K562 (cell line): ENCODE data around the gene EFHB. TPM values are rescaled to one million over a fixed set of nuclear protein-coding genes. Genes with fewer than 3 reads are reported as not detected.
A peak's percentile ranks its signal among the peaks of the same experiment; 100 is the strongest.

Experiments
- ATAC-seq: fragments of 200-7000 bp; cut with Tn5 transposase; 3 replicates; pipeline ENCODE4 v1.9.1; 2020; ENCODE audit warnings: moderate library complexity
- BruUV-seq: library from RNA; stranded (reverse); fragments of 400-500 nt; replicated peaks from 2 replicates; lab custom pipeline; 2021; lab: Mats Ljungman, UMichigan
- CTCF ChIA-PET: fragments of 300-600 bp; formaldehyde crosslinking; extraction: SDS; loops from one replicate; lab custom pipeline; 2021; ENCODE audit warnings: low intra/inter-chr PET ratio; lab: Yijun Ruan, JAX
- POLR2A ChIA-PET: fragments of 300-600, 350-650 bp; sonication (Branson Sonifier 250); formaldehyde crosslinking; extraction: SDS; loops from one replicate; lab custom pipeline; 2021; ENCODE audit warnings: antibody characterized with exemption, inconsistent platforms; lab: Yijun Ruan, JAX
- DNase-seq, 4 experiments: peaks; one replicate each; pipeline versions ENCODE4 v3.0.0 to v3.0.0-alpha.2; 2011 to 2018; ENCODE audit warnings: low spot score in 3 of 4, mixed read lengths in 3 of 4; ENCODE audit errors: extremely low read depth in 1 of 4
- FAIRE-seq: peaks from 2 replicates; lab custom pipeline; 2011; peaks lifted over from hg19 to GRCh38; lab: Jason Lieb, UNC
- H2AFZ ChIP-seq: 2 replicates; pipeline ENCODE4 v1.6.0; 2011; ENCODE audit warnings: low read depth, low read length, control low read depth, inconsistent platforms
- H3K27ac ChIP-seq: fragments of 200-600 bp; 3 replicates; pipeline ENCODE4 v1.8.0; 2011; ENCODE audit warnings: low read depth, mild to moderate bottlenecking, control low read depth, inconsistent platforms, low read length, moderate library complexity, mixed read lengths; ENCODE audit errors: extremely low read depth
- H3K27me3 ChIP-seq, 2 experiments: fragments of 300-600 bp in 1 of 2; 2 replicates in 1 of 2; 3 replicates in 1 of 2; pipeline versions ENCODE4 v1.6.0 to v1.8.0; 2011; ENCODE audit warnings: inconsistent platforms in 2 of 2, low read length in 2 of 2, mild to moderate bottlenecking in 1 of 2, mixed read lengths in 1 of 2, moderate library complexity in 1 of 2; ENCODE audit not compliant: control insufficient read depth in 2 of 2, insufficient read depth in 2 of 2
- H3K36me3 ChIP-seq: fragments of 300-600 bp; 3 replicates; pipeline ENCODE4 v1.8.0; 2011; ENCODE audit warnings: mild to moderate bottlenecking, low read length, inconsistent platforms; ENCODE audit not compliant: control insufficient read depth, insufficient read depth
- H3K4me1 ChIP-seq, 2 experiments: fragments of 200-600 bp in 1 of 2; replicated peaks in 1 of 2; 2 replicates in 1 of 2; 3 replicates in 1 of 2; pipeline versions ENCODE4 v1.5.1 to v1.8.0; 2011; ENCODE audit warnings: inconsistent platforms in 2 of 2, low read length in 2 of 2, mild to moderate bottlenecking in 1 of 2, mixed read lengths in 1 of 2, moderate library complexity in 1 of 2; ENCODE audit not compliant: control insufficient read depth in 2 of 2, insufficient read depth in 2 of 2
- H3K4me2 ChIP-seq: 2 replicates; pipeline ENCODE4 v1.6.1; 2011; ENCODE audit warnings: low read length, control low read depth, inconsistent platforms, mixed read lengths; ENCODE audit not compliant: insufficient read depth
- H3K4me3 ChIP-seq: fragments of 200-600 bp; sonication (generic), shearing (Covaris generic); 2 replicates; pipeline ENCODE4 v1.5.1; 2016; ENCODE audit warnings: control low read depth, inconsistent platforms
- H3K79me2 ChIP-seq: fragments of 200-600 bp; 3 replicates; pipeline ENCODE4 v1.8.0; 2011; ENCODE audit warnings: low read length, inconsistent platforms; ENCODE audit not compliant: control insufficient read depth, insufficient read depth
- H3K9ac ChIP-seq, 2 experiments: 2 replicates each; pipeline versions ENCODE4 v1.6.0 to v1.6.1; 2011; ENCODE audit warnings: low read depth in 2 of 2, low read length in 2 of 2, control low read depth in 1 of 2, inconsistent platforms in 1 of 2, mild to moderate bottlenecking in 1 of 2, mixed read lengths in 1 of 2; ENCODE audit not compliant: insufficient read depth in 1 of 2
- H3K9me1 ChIP-seq: one replicate; pipeline ENCODE4 v1.6.0; 2011; ENCODE audit warnings: inconsistent platforms, mild to moderate bottlenecking, low read length, moderate library complexity; ENCODE audit not compliant: control insufficient read depth, insufficient read depth
- H3K9me3 ChIP-seq: replicated peaks from 2 replicates; pipeline ENCODE4 v1.5.1; 2011; ENCODE audit warnings: low read depth, low read length, inconsistent platforms; ENCODE audit not compliant: control insufficient read depth, insufficient read depth
- H4K20me1 ChIP-seq: replicated peaks from 2 replicates; pipeline ENCODE4 v1.6.1; 2011; ENCODE audit warnings: low read length, inconsistent platforms, mixed read lengths; ENCODE audit not compliant: control insufficient read depth, insufficient read depth
- DPF2 ChIP-seq: fragments of 450-650 bp; IDR thresholded peaks from 2 replicates; pipeline ENCODE4 v1.6.1; 2016
- E4F1 ChIP-seq: fragments of 250-450 bp; sonication (Bioruptor Pico); IDR thresholded peaks from 2 replicates; pipeline ENCODE4 v1.5.0; 2021; ENCODE audit warnings: mild to moderate bottlenecking, borderline replicate concordance
- GTF2E2 ChIP-seq: fragments of 200-800 bp; sonication (Bioruptor generic); IDR thresholded peaks from 2 replicates; pipeline ENCODE4 v1.6.1; 2016; ENCODE audit warnings: missing genetic modification characterization, missing compliant biosample characterization
- LARP7 ChIP-seq: fragments of 450-650 bp; IDR thresholded peaks from 2 replicates; pipeline ENCODE4 v1.6.1; 2016
- MAX ChIP-seq: sonication (generic); formaldehyde crosslinking; IDR thresholded peaks from 2 replicates; pipeline ENCODE4 v1.9.0; 2022; ENCODE audit warnings: mild to moderate bottlenecking, missing genetic modification reagents
- MEF2A ChIP-seq: IDR thresholded peaks from 2 replicates; pipeline ENCODE4 v1.6.1; 2011; ENCODE audit warnings: low read depth, mild to moderate bottlenecking, low read length, moderate library complexity; ENCODE audit not compliant: control insufficient read depth
- MEF2D ChIP-seq: conservative IDR thresholded peaks from 2 replicates; pipeline ENCODE4 v1.6.1; 2016; ENCODE audit warnings: low read depth, missing genetic modification characterization, missing compliant biosample characterization
- SPI1 ChIP-seq: IDR thresholded peaks from 2 replicates; pipeline ENCODE4 v1.6.1; 2011; ENCODE audit warnings: low read depth, low read length, control low read depth, borderline replicate concordance
- UBTF ChIP-seq, 2 experiments: IDR thresholded peaks; 2 replicates each; pipeline ENCODE4 v1.6.1; 2012; ENCODE audit warnings: improper control_type of control experiment in 2 of 2, low read depth in 2 of 2, low read length in 2 of 2, borderline replicate concordance in 1 of 2
- ZNF830 ChIP-seq: fragments of 250-450 bp; sonication (Bioruptor Pico); IDR thresholded peaks from 2 replicates; pipeline ENCODE4 v1.5.0; 2021; ENCODE audit warnings: mild to moderate bottlenecking
- WGBS: fragments of 100-300 bp; shearing (Covaris generic); methylation state at CpG from one replicate; pipeline ENCODE4 v1.1.6; 2016; ENCODE audit warnings: low coverage, mixed read lengths; ENCODE audit not compliant: insufficient coverage; ENCODE audit errors: missing lambda C conversion rate; 5-methylcytosine and 5-hydroxymethylcytosine counted together
- in situ Hi-C: fragments of 300-500 bp; cut with MboI; formaldehyde crosslinking; loops from 4 replicates; pipeline ENCODE4 v1.15.0; 2018; ENCODE audit warnings: inconsistent platforms, mixed read lengths
- intact Hi-C: fragments of 100-400 bp; cut with micrococcal nuclease; formaldehyde crosslinking; loops from 2 replicates; pipeline ENCODE4 v1.14.2; 2022
- polyA plus RNA-seq, 8 experiments: library from polyadenylated mRNA; depleted of rRNA in 4 of 8; stranded (reverse) in 5 of 8; unstranded in 3 of 8; fragments of >200 nt; fragmentation: Nextera tagmentation in 2 of 8; fragmentation: Illumina TruSeq in 1 of 8; extraction: Ambion mirVana in 2 of 8; extraction: Trizol in 1 of 8; gene quantifications; 2 replicates each; pipeline versions ENCODE4 v1.2.1 to v1.2.3, GENCODE V29; 2011 to 2014; ENCODE audit warnings: inconsistent platforms in 1 of 8, missing spikeins in 1 of 8
- total RNA-seq, 7 experiments: library from RNA; depleted of rRNA in 6 of 7; stranded (reverse); fragments of >200 nt in 6 of 7; fragmentation: Illumina TruSeq in 2 of 7; extraction: Trizol in 2 of 7; gene quantifications; 2 replicates each; pipeline versions ENCODE4 v1.2.1 to v1.2.3, GENCODE V29; 2011 to 2021; ENCODE audit warnings: low replicate concordance in 1 of 7

EFHB gene
- total and polyA plus RNA-seq, 9 of the 15 experiments (the other 6 are each of a cell fraction or from before 2014, with no cell fraction given): 1.5 to 4.0 (median 1.8) TPM

GRCh38 chr3:19961960-19962359 is 27.9 kb upstream of the EFHB start:
- peak in 2 of 4 experiments; percentile 18 to 30 for DNase-seq
- no peaks in the 10 kb centered on the region for H3K27me3 ChIP-seq
- in situ Hi-C loops: no loop called here
- 76% methylated on average over 4 of the region's 4 CpGs for whole genome bisulfite sequencing
- peaks cover 7 to 24% of the 10 kb centered on the region in 2 experiments; a peak in 4 of 5 replicates for H3K4me1 ChIP-seq
- TF ChIP-seq MEF2A: peak; percentile 52; the same call in 1 of the 2 replicates
- TF ChIP-seq LARP7: no peak
- 0 out of 2 replicates have a peak, but pooled peaks have one; percentile 21 for TF ChIP-seq MEF2D (tag)
- TF ChIP-seq, all 486 proteins: peak for 2
- Histone ChIP-seq H4K20me1 (peaks cover 16% of the 10 kb centered on the region; the same call in 1 of the 2 replicates), H3K79me2 (peaks cover 99% of the 10 kb centered on the region), H3K4me2 (no peak overlapping the region), H3K9me1 (no peaks in the 10 kb centered on the region), H3K36me3 (peaks cover 49% of the 10 kb centered on the region; the same call in 2 of the 3 replicates), H3K9ac (no peak overlapping the region), H2AFZ (no peak overlapping the region), H3K27ac (no peak overlapping the region), H3K4me3 (no peak overlapping the region), H3K9me3 (no peaks in the 10 kb centered on the region)
- intact Hi-C loops: no loop called here
- peak; percentile 50 for ATAC-seq
- POLR2A ChIA-PET: interaction anchor here (0.7 to 6.1 kb wide), 3 partner anchors 10 to 64 kb away, joined by 4 to 34 read pairs (median 5); no protein-coding TSS in a partner anchor
- CTCF ChIA-PET: no interaction called here
- no peak for FAIRE-seq
- no TSS peak for BruUV-seq

GRCh38 chr3:19960696-19961095 is 26.7 kb upstream of the EFHB start:
- H3K9ac ChIP-seq: no peak overlapping the region
- CTCF ChIA-PET: no interaction called here
- BruUV-seq: no TSS peak
- peak; percentile 70 for FAIRE-seq
- H3K4me2 ChIP-seq: peak overlapping the region; percentile 34; the same call in 1 of the 2 replicates
- H3K4me3 ChIP-seq: no peak overlapping the region
- no peaks in the 10 kb centered on the region for H3K27me3 ChIP-seq
- WGBS: 10% methylated on average over 4 of the region's 4 CpGs
- H3K79me2 ChIP-seq: peaks cover 99% of the 10 kb centered on the region
- peak overlapping the region; percentile 24; the same call in 2 of the 3 replicates for H3K27ac ChIP-seq
- no peak overlapping the region for H2AFZ ChIP-seq
- H3K4me1 ChIP-seq: peaks cover 6 to 21% of the 10 kb centered on the region in 2 experiments; a peak in 4 of 5 replicates
- intact Hi-C loops (no loop called here), in situ Hi-C loops (no loop called here)
- peak; percentile 23; the same call in 2 of the 3 replicates for ATAC-seq
- no peaks in the 10 kb centered on the region for H3K9me1 ChIP-seq
- POLR2A ChIA-PET: interaction anchor here (1.5 to 6.1 kb wide), 2 partner anchors 12 to 63 kb away, joined by 3 to 34 read pairs; no protein-coding TSS in a partner anchor
- DNase-seq: no peak
- no peaks in the 10 kb centered on the region for H3K9me3 ChIP-seq
- H3K36me3 ChIP-seq: peaks cover 59% of the 10 kb centered on the region
- 0 out of 2 replicates have a peak, but pooled peaks cover 8% of the 10 kb centered on the region for H4K20me1 ChIP-seq
- TF ChIP-seq SPI1 (peak; percentile 18; the same call in 1 of the 2 replicates), MAX (no peak), UBTF (IDR thresholded peaks at IDR 0.05; ENCODE audit: borderline replicate concordance in 1 of 2, low read depth in 2 of 2, low read length in 2 of 2) (no peak), E4F1 (CRISPR knock-in tag) (no peak), GTF2E2 (tag) (no peak), DPF2 (peak; percentile 50; the same call in 1 of the 2 replicates), ZNF830 (CRISPR knock-in tag) (no peak)
